GM23338 (cell line): Measurements from ENCODE around the gene RNF20. TPM values are rescaled to one million over a fixed set of nuclear protein-coding genes. Genes with fewer than 3 reads are reported as not detected.

Experiments
- ATAC-seq: fragments of 200-7000 bp; cut with Tn5 transposase; 3 replicates; pipeline ENCODE4 v1.9.1; 2020
- DNase-seq: peaks from one replicate; pipeline ENCODE4 v3.0.0-alpha.2; 2015; ENCODE audit warnings: low spot score
- H2AFZ ChIP-seq: fragments of 200-600 bp; sonication (generic); 2 replicates; pipeline ENCODE4 v1.8.0; 2016; ENCODE audit warnings: antibody characterized with exemption, mild to moderate bottlenecking, moderate library complexity
- H3F3A ChIP-seq: fragments of 200-600 bp; sonication (generic); replicated peaks from 2 replicates; pipeline ENCODE4 v1.8.0; 2017; ENCODE audit warnings: antibody characterized with exemption, mixed run types, low read depth
- H3K27ac ChIP-seq: fragments of 200-600 bp; sonication (generic); 2 replicates; pipeline ENCODE4 v1.6.1; 2016; ENCODE audit warnings: low read depth
- H3K27me3 ChIP-seq: fragments of 200-600 bp; sonication (generic); 2 replicates; pipeline ENCODE4 v1.8.0; 2016; ENCODE audit warnings: mild to moderate bottlenecking, mixed run types, moderate library complexity; ENCODE audit not compliant: insufficient read depth
- H3K36me3 ChIP-seq: fragments of 200-600 bp; sonication (generic); 2 replicates; pipeline ENCODE4 v1.8.0; 2016; ENCODE audit warnings: mild to moderate bottlenecking; ENCODE audit not compliant: insufficient read depth
- H3K4me1 ChIP-seq: fragments of 200-600 bp; sonication (generic); 2 replicates; pipeline ENCODE4 v1.8.0; 2016; ENCODE audit warnings: mild to moderate bottlenecking, moderate library complexity; ENCODE audit not compliant: insufficient read depth
- H3K4me2 ChIP-seq: fragments of 200-600 bp; sonication (generic); 2 replicates; pipeline ENCODE4 v1.7.1; 2017; ENCODE audit warnings: mixed run types
- H3K4me3 ChIP-seq: fragments of 200-600 bp; sonication (generic); 2 replicates; pipeline ENCODE4 v1.6.1; 2016; ENCODE audit warnings: mixed run types
- H3K79me2 ChIP-seq: fragments of 200-600 bp; sonication (generic); replicated peaks from 2 replicates; pipeline ENCODE4 v1.8.0; 2017; ENCODE audit warnings: mild to moderate bottlenecking; ENCODE audit not compliant: insufficient read depth
- H3K9me2 ChIP-seq: fragments of 200-600 bp; sonication (generic); 2 replicates; pipeline ENCODE4 v1.8.0; 2017; ENCODE audit not compliant: insufficient read depth
- H4K20me1 ChIP-seq: fragments of 200-600 bp; sonication (generic); replicated peaks from 2 replicates; pipeline ENCODE4 v1.8.0; 2017; ENCODE audit warnings: mild to moderate bottlenecking; ENCODE audit not compliant: insufficient read depth
- H3K27ac Mint-ChIP-seq: 2 replicates; pipeline ENCODE4 v1.8.0; 2020; ENCODE audit warnings: inconsistent platforms, mild to moderate bottlenecking, moderate library complexity, mixed read lengths
- H3K27me3 Mint-ChIP-seq: 3 replicates; pipeline ENCODE4 v1.8.0; 2022; ENCODE audit warnings: low read depth, mild to moderate bottlenecking, moderate library complexity, mixed read lengths, inconsistent platforms; ENCODE audit not compliant: insufficient read depth, poor library complexity
- H3K36me3 Mint-ChIP-seq: 3 replicates; pipeline ENCODE4 v1.8.0; 2021; ENCODE audit warnings: low read depth, mild to moderate bottlenecking, inconsistent platforms, moderate library complexity, mixed read lengths
- H3K4me1 Mint-ChIP-seq: 3 replicates; pipeline ENCODE4 v1.8.0; 2020; ENCODE audit warnings: mild to moderate bottlenecking, inconsistent platforms, mixed read lengths
- H3K4me3 Mint-ChIP-seq: 3 replicates; pipeline ENCODE4 v1.8.0; 2021; ENCODE audit warnings: moderate library complexity, mild to moderate bottlenecking, inconsistent platforms, mixed read lengths
- H3K9me3 Mint-ChIP-seq: 3 replicates; pipeline ENCODE4 v1.8.0; 2020; ENCODE audit warnings: moderate library complexity, mild to moderate bottlenecking, inconsistent platforms, mixed read lengths
- CREB1 ChIP-seq: fragments of 250-450 bp; sonication (Bioruptor Pico); IDR thresholded peaks from 2 replicates; pipeline ENCODE4 v1.5.0; 2020; ENCODE audit warnings: low read depth, mild to moderate bottlenecking, moderate library complexity
- CTCF ChIP-seq, 2 experiments: fragments of 200-600 bp in 1 of 2; sonication (generic) in 1 of 2; conservative IDR thresholded peaks; 2 replicates each; pipeline versions ENCODE4 v1.5.1 to v1.6.1; 2016 to 2017; ENCODE audit warnings: antibody characterized with exemption in 2 of 2, low read depth in 2 of 2, mild to moderate bottlenecking in 2 of 2, moderate library complexity in 1 of 2
- ETS1 ChIP-seq: IDR thresholded peaks from 2 replicates; pipeline ENCODE4 v1.6.1; 2016; ENCODE audit warnings: antibody characterized with exemption
- EZH2 ChIP-seq: fragments of 200-600 bp; sonication (generic); IDR thresholded peaks from one replicate; pipeline ENCODE4 v1.8.0; 2017; ENCODE audit warnings: antibody characterized with exemption, mild to moderate bottlenecking, low read depth; ENCODE audit not compliant: unreplicated experiment
- EZH2phosphoT487 ChIP-seq: fragments of 200-600 bp; sonication (generic); IDR thresholded peaks from one replicate; pipeline ENCODE4 v1.8.1; 2018; ENCODE audit warnings: antibody characterized with exemption; ENCODE audit not compliant: unreplicated experiment
- JUNB ChIP-seq: IDR thresholded peaks from one replicate; pipeline ENCODE4 v1.6.1; 2016; ENCODE audit warnings: antibody characterized with exemption; ENCODE audit not compliant: unreplicated experiment
- NANOG ChIP-seq: IDR thresholded peaks from 2 replicates; pipeline ENCODE4 v1.6.1; 2016; ENCODE audit warnings: antibody characterized with exemption, borderline replicate concordance
- POLR2AphosphoS5 ChIP-seq: IDR thresholded peaks from 2 replicates; pipeline ENCODE4 v1.6.1; 2016; ENCODE audit warnings: antibody characterized with exemption, low read depth
- REST ChIP-seq: IDR thresholded peaks from one replicate; pipeline ENCODE4 v1.6.1; 2018; ENCODE audit warnings: antibody characterized with exemption; ENCODE audit not compliant: unreplicated experiment
- STAT1 ChIP-seq: IDR thresholded peaks from one replicate; pipeline ENCODE4 v1.6.1; 2016; ENCODE audit warnings: antibody characterized with exemption; ENCODE audit not compliant: unreplicated experiment
- ZNF114 ChIP-seq: fragments of 250-450 bp; sonication (Bioruptor Pico); IDR thresholded peaks from 2 replicates; pipeline ENCODE4 v1.5.0; 2020; ENCODE audit warnings: mild to moderate bottlenecking, moderate library complexity
- ZNF331 ChIP-seq: fragments of 250-450 bp; sonication (Bioruptor Pico); IDR thresholded peaks from 2 replicates; pipeline ENCODE4 v1.5.0; 2020; ENCODE audit warnings: low read depth, mild to moderate bottlenecking, moderate library complexity
- polyA plus RNA-seq: library from polyadenylated mRNA; unstranded; fragments of >200 nt; fragmentation: Nextera tagmentation; extraction: Ambion mirVana; gene quantifications from 2 replicates; pipeline ENCODE4 v1.2.1, GENCODE V29; 2016
- total RNA-seq: library from RNA; depleted of rRNA; stranded (reverse); fragments of >200 nt; shearing (Covaris generic); gene quantifications from 2 replicates; pipeline ENCODE4 v1.2.3, GENCODE V29; 2014

The RNF20 gene
- total and polyA plus RNA-seq, 2 experiments from 2014 or later, result 33.6 to 36.2 TPM

- no peak for TF ChIP-seq CTCF (conservative IDR thresholded peaks at IDR 0.05; ENCODE audit: low read depth in 2 of 2)
- no peak for TF ChIP-seq CREB1 (CRISPR knock-in tag)
- TF ChIP-seq EZH2phosphoT487, result no peak
- no peak for TF ChIP-seq ZNF114 (CRISPR knock-in tag)
These were observed 58.3 kb downstream of the RNF20 start (continued) for GRCh38 chr9:101591787-101592446.

- Mint-ChIP-seq H3K9me3 (no peaks in the 10 kb centered on the region; the same call in 2 of the 3 replicates), H3K27ac (no peak overlapping the region)
- no peak overlapping the region for H3K4me3 ChIP-seq
- TF ChIP-seq REST, result no peak
- TF ChIP-seq ZNF114 (CRISPR knock-in tag), result no peak
- no peak for TF ChIP-seq EZH2
- no peak for TF ChIP-seq ETS1
- no peak for TF ChIP-seq STAT1
- TF ChIP-seq ZNF331 (CRISPR knock-in tag), result no peak
- no peak for TF ChIP-seq NANOG
- TF ChIP-seq CREB1 (CRISPR knock-in tag), result no peak
- TF ChIP-seq CTCF (conservative IDR thresholded peaks at IDR 0.05; ENCODE audit: low read depth in 2 of 2), result no peak
- no peak for TF ChIP-seq JUNB
- TF ChIP-seq EZH2phosphoT487, result no peak
- TF ChIP-seq POLR2AphosphoS5, result no peak
These were observed 59.1 kb downstream of the RNF20 start for GRCh38 chr9:101592788-101593187.

More at GRCh38 chr9:101592788-101593187, 59.1 kb downstream of the RNF20 start:
- Mint-ChIP-seq H3K4me3 (no peak overlapping the region), H3K27me3 (peaks cover 7% of the 10 kb centered on the region), H3K4me1 (no peaks in the 10 kb centered on the region), H3K36me3 (no peaks in the 10 kb centered on the region)
- peaks cover 6% of the 10 kb centered on the region; the same call in 1 of the 2 replicates for H3K9me2 ChIP-seq
- ATAC-seq (no peak), DNase-seq (no peak)
- H3K36me3 ChIP-seq, result no peaks in the 10 kb centered on the region
- no peak overlapping the region for H3K4me2 ChIP-seq
- H2AFZ ChIP-seq, result no peak overlapping the region
- H3F3A ChIP-seq, result no peaks in the 10 kb centered on the region
- no peaks in the 10 kb centered on the region for H3K27me3 ChIP-seq
- no peaks in the 10 kb centered on the region for H3K4me1 ChIP-seq
- no peaks in the 10 kb centered on the region for H4K20me1 ChIP-seq
- H3K79me2 ChIP-seq, result no peaks in the 10 kb centered on the region
- no peak overlapping the region for H3K27ac ChIP-seq
